ENCODE results near the gene NKRF.
"Not testable (repeated sequence)": the region's sequence is repeated elsewhere in the genome, so short reads cannot be mapped to it uniquely, and the experiment has no call there.

Gene NKRF

GRCh38 chrX:119606280-119607017 is at the start of gene NKRF:
NKRF (minus strand) TSS chrX:119606424.
- DNase-seq (ENCODE audit: low read depth, low spot score), result peak; percentile 94

- DNase-seq (ENCODE audit: low read depth, low spot score), result peak; percentile 77
Measured at GRCh38 chrX:119655125-119655524, 48.9 kb upstream of the NKRF start.

- peak; percentile 26 for DNase-seq (ENCODE audit: low read depth, low spot score)
Measured at GRCh38 chrX:119654112-119654531, 47.9 kb upstream of the NKRF start.

GRCh38 chrX:119648421-119648775 is 42.2 kb upstream of the NKRF start:
- DNase-seq (ENCODE audit: low read depth, low spot score), result no peak

- no peak for DNase-seq (ENCODE audit: low read depth, low spot score)
Measured at GRCh38 chrX:119647552-119648420, 41.6 kb upstream of the NKRF start.

- DNase-seq (ENCODE audit: low read depth, low spot score), result no peak
Measured at GRCh38 chrX:119647089-119647488, 40.9 kb upstream of the NKRF start.

- no peak for DNase-seq (ENCODE audit: low read depth, low spot score)
Measured at GRCh38 chrX:119646515-119646914, 40.3 kb upstream of the NKRF start.

- no peak for DNase-seq (ENCODE audit: low read depth, low spot score)
Measured at GRCh38 chrX:119643696-119644095, 37.5 kb upstream of the NKRF start.

- DNase-seq (ENCODE audit: low read depth, low spot score), result no peak
Measured at GRCh38 chrX:119640731-119641170, 34.5 kb upstream of the NKRF start.

- DNase-seq (ENCODE audit: low read depth, low spot score), result no peak
Measured at GRCh38 chrX:119638725-119639471, 32.7 kb upstream of the NKRF start.

- not testable (repeated sequence) for DNase-seq (ENCODE audit: low read depth, low spot score)
Measured at GRCh38 chrX:119637421-119637820, 31.2 kb upstream of the NKRF start.

GRCh38 chrX:119636419-119636818 is 30.2 kb upstream of the NKRF start:
- DNase-seq (ENCODE audit: low read depth, low spot score), result no peak

- DNase-seq (ENCODE audit: low read depth, low spot score), result no peak
Measured at GRCh38 chrX:119635799-119636198, 29.6 kb upstream of the NKRF start.

GRCh38 chrX:119635179-119635578 is 29.0 kb upstream of the NKRF start:
- DNase-seq (ENCODE audit: low read depth, low spot score), result no peak

- no peak for DNase-seq (ENCODE audit: low read depth, low spot score)
Measured at GRCh38 chrX:119625843-119626242, 19.6 kb upstream of the NKRF start.

- no peak for DNase-seq (ENCODE audit: low read depth, low spot score)
Measured at GRCh38 chrX:119624951-119625668, 18.9 kb upstream of the NKRF start.

- no peak for DNase-seq (ENCODE audit: low read depth, low spot score)
Measured at GRCh38 chrX:119624417-119624816, 18.2 kb upstream of the NKRF start.

GRCh38 chrX:119622356-119623232 is 16.4 kb upstream of the NKRF start:
- DNase-seq (ENCODE audit: low read depth, low spot score), result peak; percentile 50

- no peak for DNase-seq (ENCODE audit: low read depth, low spot score)
Measured at GRCh38 chrX:119618439-119618838, 12.2 kb upstream of the NKRF start.

- DNase-seq (ENCODE audit: low read depth, low spot score), result peak; percentile 50
Measured at GRCh38 chrX:119617517-119618164, 11.4 kb upstream of the NKRF start.
